GM21528 (cell line): ENCODE measurements around the gene SLC6A12.
"Not testable (repeated sequence)": the region's sequence is repeated elsewhere in the genome, so short reads cannot be mapped to it uniquely, and the experiment has no call there.

Experiments used
- ATAC-seq: cut with Tn5 transposase; IDR thresholded peaks from one replicate; pipeline ENCODE4 v1.9.1; 2021; ENCODE audit warnings: mild to moderate bottlenecking, moderate library complexity; ENCODE audit not compliant: unreplicated experiment, low FRiP score

Gene SLC6A12

GRCh38 chr12:202081-202731 is 11.8 kb downstream of the SLC6A12 start:
- no peak for ATAC-seq

GRCh38 chr12:201361-201760 is 12.6 kb downstream of the SLC6A12 start:
- ATAC-seq, result no peak

GRCh38 chr12:198705-199104 is 15.3 kb downstream of the SLC6A12 start:
- ATAC-seq, result no peak

- ATAC-seq, result no peak
Observed at GRCh38 chr12:197911-198695, 15.9 kb downstream of the SLC6A12 start.

- ATAC-seq, result no peak
Observed at GRCh38 chr12:197347-197746, 16.6 kb downstream of the SLC6A12 start.

GRCh38 chr12:196436-196835 is 17.5 kb downstream of the SLC6A12 start:
- ATAC-seq, result no peak

GRCh38 chr12:195951-196350 is 18.0 kb downstream of the SLC6A12 start:
- ATAC-seq, result no peak

GRCh38 chr12:195156-195555 is 18.8 kb downstream of the SLC6A12 start:
- ATAC-seq, result no peak

- ATAC-seq, result no peak
Observed at GRCh38 chr12:194276-194675, 19.7 kb downstream of the SLC6A12 start.

GRCh38 chr12:193261-193660 is 20.7 kb downstream of the SLC6A12 start:
- ATAC-seq, result no peak

GRCh38 chr12:191541-191940 is 22.4 kb downstream of the SLC6A12 start:
- ATAC-seq, result no peak

- ATAC-seq, result no peak
Observed at GRCh38 chr12:190881-191280, 23.1 kb downstream of the SLC6A12 start.

- ATAC-seq, result no peak
Observed at GRCh38 chr12:189622-189962, 24.4 kb downstream of the SLC6A12 start.

- ATAC-seq, result no peak
Observed at GRCh38 chr12:188910-189621, 24.9 kb downstream of the SLC6A12 start.

- ATAC-seq, result not testable (repeated sequence)
Observed at GRCh38 chr12:187986-188909, 25.7 kb downstream of the SLC6A12 start.

GRCh38 chr12:186006-186625 is 27.8 kb downstream of the SLC6A12 start:
- no peak for ATAC-seq

GRCh38 chr12:185576-185955 is 28.4 kb downstream of the SLC6A12 start:
- no peak for ATAC-seq

- ATAC-seq, result no peak
Observed at GRCh38 chr12:184811-185575, 29.0 kb downstream of the SLC6A12 start.

- ATAC-seq, result no peak
Observed at GRCh38 chr12:182381-182892, 31.5 kb downstream of the SLC6A12 start.
